Naive B cell (primary cell): ENCODE results near the gene SRBD1. TPM values are rescaled to one million over a fixed set of nuclear protein-coding genes. Genes with fewer than 3 reads are reported as not detected.

Experiments used
- ATAC-seq, 2 donors: fragments of 150-1000 bp; cut with Tn5 transposase; 2 replicates each; pipeline ENCODE4 v1.10.0; 2021; ENCODE audit warnings: low read depth in 2 of 2, mild to moderate bottlenecking in 2 of 2, moderate library complexity in 2 of 2
- DNase-seq: peaks from one replicate; pipeline ENCODE4 v3.0.0; 2022
- H3K27ac Mint-ChIP-seq, 6 donors: one replicate each; pipeline ENCODE4 v1.8.0; 2020 to 2022; ENCODE audit warnings: mild to moderate bottlenecking in 6 of 6, mixed read lengths in 6 of 6, moderate library complexity in 5 of 6, inconsistent platforms in 2 of 6
- H3K27me3 Mint-ChIP-seq, 3 donors: one replicate each; pipeline ENCODE4 v1.8.0; 2021 to 2022; ENCODE audit warnings: mixed read lengths in 3 of 3, mild to moderate bottlenecking in 1 of 3
- H3K36me3 Mint-ChIP-seq, 2 donors: one replicate each; pipeline ENCODE4 v1.8.0; 2020 to 2022; ENCODE audit warnings: mixed read lengths in 2 of 2, inconsistent platforms in 1 of 2, mild to moderate bottlenecking in 1 of 2
- H3K4me1 Mint-ChIP-seq, 3 donors: one replicate each; pipeline ENCODE4 v1.8.0; 2020 to 2022; ENCODE audit warnings: mixed read lengths in 3 of 3, inconsistent platforms in 1 of 3, mild to moderate bottlenecking in 1 of 3, moderate library complexity in 1 of 3
- H3K4me3 Mint-ChIP-seq, 8 donors: one replicate each; pipeline ENCODE4 v1.8.0; 2020 to 2022; ENCODE audit warnings: mild to moderate bottlenecking in 8 of 8, mixed read lengths in 8 of 8, moderate library complexity in 8 of 8, inconsistent platforms in 2 of 8
- H3K9me3 Mint-ChIP-seq, 7 donors: one replicate each; pipeline ENCODE4 v1.8.0; 2020 to 2022; ENCODE audit warnings: mixed read lengths in 7 of 7, mild to moderate bottlenecking in 5 of 7, inconsistent platforms in 2 of 7, moderate library complexity in 1 of 7
- polyA plus RNA-seq, 6 donors: library from polyadenylated mRNA; unstranded; fragments of 300-500 nt; fragmentation: Illumina TruSeq; gene quantifications; one replicate each; pipeline ENCODE4 v1.2.3, GENCODE V29; 2021; ENCODE audit warnings: low read depth in 6 of 6

Gene SRBD1
- polyA plus RNA-seq, 6 donors from 2014 or later: 11.6 to 20.0 (median 15.1) TPM

DNA sequence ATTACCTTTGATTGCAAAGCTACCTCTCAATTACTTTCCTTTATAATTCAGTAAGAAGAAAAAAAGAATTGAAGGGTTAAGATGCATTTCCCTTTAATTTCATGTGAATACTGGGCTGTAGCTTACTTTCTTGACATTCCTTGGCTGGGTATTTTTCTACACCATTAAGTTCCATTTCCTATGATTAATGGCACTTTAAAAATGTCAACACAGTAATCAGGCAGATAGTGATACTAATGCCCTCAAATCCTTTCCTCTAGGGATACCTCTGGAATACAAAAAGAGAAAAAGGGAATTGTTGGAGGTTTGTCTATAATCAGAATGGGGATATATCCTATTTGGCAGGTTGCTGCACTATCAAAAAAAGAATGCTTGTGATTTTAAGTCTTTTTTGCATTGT, 216.9 kb downstream of the SRBD1 start:
- H3K36me3 Mint-ChIP-seq: peaks cover 35 to 42% of the 10 kb centered on the region in 2 donors
- no peaks in the 10 kb centered on the region for H3K4me1 Mint-ChIP-seq
- ATAC-seq: no peak
- DNase-seq: no peak
- H3K27ac Mint-ChIP-seq: no peak overlapping the region
- H3K27me3 Mint-ChIP-seq: no peaks in the 10 kb centered on the region
- H3K9me3 Mint-ChIP-seq: no peaks in the 10 kb centered on the region
- H3K4me3 Mint-ChIP-seq: no peak overlapping the region

DNA sequence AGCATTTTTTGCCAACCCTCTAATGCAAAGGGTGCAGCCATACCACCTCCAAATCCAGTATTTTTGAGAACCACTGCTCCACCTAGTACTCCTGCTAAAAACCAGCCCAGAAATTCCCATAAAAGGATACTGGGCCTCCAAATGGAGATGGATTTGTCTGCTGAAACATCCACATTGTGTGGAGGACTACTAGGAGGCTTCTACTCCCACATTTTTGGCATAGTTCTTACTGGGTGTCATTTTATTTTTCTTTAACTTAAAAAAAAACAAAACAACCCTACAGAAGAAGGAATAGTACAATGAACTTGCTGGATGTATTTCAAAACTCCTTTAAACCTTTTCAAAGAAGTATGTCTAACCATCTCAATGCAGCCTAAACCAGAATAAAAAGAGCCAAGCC, 219.2 kb downstream of the SRBD1 start:
- no peak overlapping the region for H3K27ac Mint-ChIP-seq
- no peak for DNase-seq
- no peak for ATAC-seq
- H3K4me1 Mint-ChIP-seq: no peaks in the 10 kb centered on the region
- H3K27me3 Mint-ChIP-seq: no peaks in the 10 kb centered on the region
- H3K4me3 Mint-ChIP-seq: no peak overlapping the region
- peaks cover 45 to 55% of the 10 kb centered on the region in 2 donors for H3K36me3 Mint-ChIP-seq
- no peaks in the 10 kb centered on the region for H3K9me3 Mint-ChIP-seq

DNA sequence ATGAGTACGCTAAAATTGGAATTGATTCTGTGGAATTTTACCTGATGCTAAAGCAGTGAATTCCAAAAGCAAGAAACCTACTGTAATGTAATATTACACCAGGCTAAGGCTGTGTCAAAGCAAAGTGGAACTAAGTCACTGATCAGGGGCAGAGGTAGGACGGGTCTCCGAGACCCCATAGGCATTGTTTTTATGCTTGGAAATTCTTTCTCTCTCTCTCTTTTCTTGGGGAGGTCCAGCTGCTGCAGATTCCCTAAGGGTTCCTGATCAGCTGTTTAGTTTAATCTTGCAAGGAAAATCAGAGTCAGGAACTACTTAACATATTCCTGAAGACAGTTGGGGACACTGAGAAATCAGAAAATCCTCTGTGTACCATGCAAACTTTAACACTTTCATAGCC, 220.2 kb downstream of the SRBD1 start:
- ATAC-seq (no peak), DNase-seq (no peak)
- Mint-ChIP-seq H3K27ac (no peak overlapping the region), H3K9me3 (no peaks in the 10 kb centered on the region), H3K4me3 (no peak overlapping the region), H3K36me3 (peaks cover 45 to 55% of the 10 kb centered on the region in 2 donors), H3K27me3 (no peaks in the 10 kb centered on the region), H3K4me1 (no peaks in the 10 kb centered on the region)

DNA sequence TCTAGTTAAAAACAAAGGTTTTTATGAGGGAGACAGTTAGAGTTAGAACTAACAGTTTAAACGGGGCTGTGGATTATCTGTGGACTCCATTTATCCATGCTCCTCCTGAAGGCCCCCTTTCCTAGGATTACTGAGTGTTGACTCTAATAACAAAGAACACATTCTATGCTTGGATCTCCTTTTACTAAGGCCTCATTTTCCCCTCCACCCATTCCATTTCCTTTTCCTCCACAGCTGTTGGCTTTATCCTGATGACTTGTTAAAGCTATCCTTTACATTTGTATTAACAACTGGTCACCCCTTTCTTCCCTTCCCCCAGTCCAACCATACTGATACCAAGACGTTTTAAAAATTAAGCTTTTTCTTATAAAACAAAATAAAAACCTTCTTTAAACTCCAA, 220.6 kb downstream of the SRBD1 start:
- no peak overlapping the region for H3K27ac Mint-ChIP-seq
- H3K4me3 Mint-ChIP-seq: no peak overlapping the region
- ATAC-seq (no peak), DNase-seq (no peak)
- no peaks in the 10 kb centered on the region for H3K27me3 Mint-ChIP-seq
- H3K36me3 Mint-ChIP-seq: peaks cover 45 to 55% of the 10 kb centered on the region in 2 donors
- no peaks in the 10 kb centered on the region for H3K4me1 Mint-ChIP-seq
- H3K9me3 Mint-ChIP-seq: no peaks in the 10 kb centered on the region

DNA sequence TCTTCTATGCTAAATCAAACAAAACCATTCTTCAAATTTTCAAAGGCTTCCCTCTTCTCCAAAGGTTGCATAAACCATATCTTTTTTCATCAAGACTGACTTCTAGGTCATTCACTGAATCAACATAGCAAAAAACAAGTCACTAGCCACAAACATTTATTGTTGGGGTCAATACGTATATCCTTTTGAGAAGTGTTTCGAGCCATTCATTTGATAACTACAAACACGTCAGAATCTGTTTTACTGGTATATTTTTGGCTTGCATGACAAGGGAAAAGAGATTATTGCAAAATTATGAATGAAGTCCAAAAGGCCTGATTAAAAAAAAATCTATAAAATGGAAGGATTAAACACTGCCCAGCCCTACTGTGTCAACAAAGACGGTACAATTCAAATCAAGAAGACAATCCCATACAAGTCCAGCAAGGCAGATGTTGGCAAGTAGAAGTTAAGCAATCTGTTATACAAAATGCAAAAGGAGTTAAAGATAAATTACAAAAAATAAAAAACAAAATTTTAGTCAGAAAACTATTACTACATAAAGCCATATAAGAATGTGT, 222.4 kb downstream of the SRBD1 start:
- Mint-ChIP-seq H3K36me3 (peaks cover 36 to 55% of the 10 kb centered on the region in 2 donors), H3K9me3 (no peaks in the 10 kb centered on the region), H3K27me3 (no peaks in the 10 kb centered on the region), H3K4me1 (no peaks in the 10 kb centered on the region), H3K4me3 (no peak overlapping the region), H3K27ac (no peak overlapping the region)
- ATAC-seq (no peak), DNase-seq (no peak)

DNA sequence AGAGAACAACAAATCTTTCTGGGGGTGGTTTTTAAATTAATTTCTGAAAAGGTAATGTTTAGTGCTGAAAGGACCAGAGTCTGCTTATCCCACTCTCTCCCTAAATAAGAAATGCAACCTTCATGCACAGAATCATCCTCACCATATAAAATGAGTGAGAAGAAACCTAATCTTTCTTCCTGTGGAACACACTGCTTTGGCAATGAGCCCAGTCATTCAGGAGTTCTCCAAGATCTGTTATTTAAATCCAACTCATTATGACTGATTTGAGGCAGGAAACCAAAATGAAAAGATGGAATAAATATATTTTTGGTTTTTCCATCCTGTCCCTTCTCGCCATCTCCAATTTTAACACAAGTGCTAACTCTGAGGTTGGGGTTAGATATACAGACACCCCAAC, 228.3 kb downstream of the SRBD1 start:
- Mint-ChIP-seq H3K36me3 (peaks cover 0 to 5% of the 10 kb centered on the region in 2 donors), H3K27me3 (no peaks in the 10 kb centered on the region), H3K9me3 (no peaks in the 10 kb centered on the region), H3K4me3 (no peak overlapping the region), H3K27ac (no peak overlapping the region), H3K4me1 (no peaks in the 10 kb centered on the region)
- ATAC-seq: no peak
- no peak for DNase-seq

DNA sequence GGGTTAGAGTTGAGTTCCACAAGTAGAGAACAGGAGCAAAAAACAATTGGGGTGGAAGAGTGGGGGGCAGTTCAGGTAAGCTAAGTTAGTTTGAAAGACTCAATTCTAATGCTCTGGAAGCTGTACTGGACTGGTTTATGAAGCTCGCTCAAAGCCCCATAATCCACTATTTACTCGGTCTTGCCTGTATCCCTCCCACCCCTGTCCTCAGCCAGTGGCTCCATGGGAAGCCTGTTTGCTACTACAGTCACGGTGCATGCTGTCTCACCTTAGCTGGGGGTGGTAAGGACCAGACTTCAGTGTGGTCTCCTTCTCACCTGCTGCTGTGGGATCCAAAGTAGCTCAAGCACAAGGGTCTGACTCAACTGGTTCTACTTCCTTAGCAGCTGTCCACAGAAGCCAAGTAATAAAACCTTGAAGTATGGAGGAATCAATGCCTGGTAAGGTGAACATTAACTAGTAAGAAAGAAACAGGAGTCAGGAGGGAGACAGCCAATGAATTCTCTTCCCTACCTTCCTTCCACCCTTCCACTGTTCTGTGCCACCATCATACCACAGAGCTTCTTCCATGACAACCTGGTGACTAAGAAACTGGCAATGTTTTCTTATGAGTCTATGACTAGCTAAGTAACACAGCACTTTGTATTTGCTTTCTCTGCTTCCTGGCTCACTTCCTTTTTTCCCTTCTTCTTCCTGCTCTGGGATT, 230.8 kb downstream of the SRBD1 start:
- Mint-ChIP-seq H3K9me3 (peaks cover 0 to 2% (median 0%) of the 10 kb centered on the region in 7 donors), H3K27ac (no peak overlapping the region), H3K27me3 (no peaks in the 10 kb centered on the region), H3K36me3 (no peaks in the 10 kb centered on the region), H3K4me1 (no peaks in the 10 kb centered on the region), H3K4me3 (no peak overlapping the region)
- no peak for ATAC-seq
- no peak for DNase-seq

DNA sequence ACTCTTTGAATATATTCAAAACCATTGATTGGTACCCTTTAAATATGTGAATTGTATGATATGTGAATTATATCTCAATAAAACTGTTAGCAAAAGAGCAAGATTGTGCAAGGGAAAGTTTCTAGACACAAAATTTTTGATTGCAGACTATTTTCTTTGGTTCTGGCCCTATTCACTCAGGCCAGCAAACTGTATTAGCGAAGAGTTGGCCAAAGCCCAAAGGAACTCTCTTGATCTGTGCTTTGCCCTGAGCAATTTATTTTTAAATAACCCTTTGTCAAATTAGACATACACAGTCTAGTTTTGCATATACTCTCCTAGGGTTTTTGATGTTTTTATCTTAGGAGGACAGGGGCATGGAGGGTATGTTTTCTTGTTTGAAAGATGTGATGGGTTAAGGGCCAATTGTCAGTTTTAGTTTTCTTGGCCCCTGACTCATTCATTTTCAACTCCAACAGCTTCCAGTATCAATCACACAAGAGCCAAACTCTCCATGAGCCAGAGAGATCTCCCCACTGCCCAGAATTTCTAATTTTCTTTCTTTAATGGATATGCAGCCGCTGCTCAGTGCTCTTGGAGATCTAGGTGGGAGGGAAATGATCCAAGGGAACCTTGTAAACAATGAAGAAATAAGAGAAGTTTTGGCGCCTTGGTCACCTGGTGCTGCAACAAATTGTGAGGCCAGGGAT, 231.5 kb downstream of the SRBD1 start:
- no peaks in the 10 kb centered on the region for H3K4me1 Mint-ChIP-seq
- H3K27me3 Mint-ChIP-seq: no peaks in the 10 kb centered on the region
- no peaks in the 10 kb centered on the region for H3K36me3 Mint-ChIP-seq
- no peak overlapping the region for H3K4me3 Mint-ChIP-seq
- H3K9me3 Mint-ChIP-seq: peaks cover 0 to 7% (median 0%) of the 10 kb centered on the region in 7 donors
- ATAC-seq: no peak
- DNase-seq: no peak
- no peak overlapping the region for H3K27ac Mint-ChIP-seq

DNA sequence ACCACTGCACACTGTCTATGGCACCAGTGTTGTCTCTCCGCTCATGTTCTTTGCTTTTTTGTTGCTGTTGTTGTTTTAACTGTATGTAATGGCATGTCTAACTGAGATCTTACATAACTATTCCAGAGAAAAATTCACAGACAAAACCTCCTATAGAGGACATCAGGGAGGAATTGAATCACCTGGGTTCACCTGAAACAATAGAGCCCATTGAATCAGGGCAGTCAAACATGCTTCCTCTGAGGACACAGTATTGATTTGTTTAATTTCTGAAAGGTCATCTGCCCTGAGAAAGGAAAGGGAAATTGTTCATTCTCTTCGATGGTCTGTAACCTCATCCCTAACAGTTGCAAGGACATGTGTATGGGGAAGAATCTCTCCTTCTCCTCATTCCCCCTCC, 237.5 kb downstream of the SRBD1 start:
- ATAC-seq (no peak), DNase-seq (no peak)
- H3K27me3 Mint-ChIP-seq: no peaks in the 10 kb centered on the region
- H3K36me3 Mint-ChIP-seq: no peaks in the 10 kb centered on the region
- no peaks in the 10 kb centered on the region for H3K4me1 Mint-ChIP-seq
- no peak overlapping the region for H3K27ac Mint-ChIP-seq
- peaks cover 0 to 7% (median 0%) of the 10 kb centered on the region in 7 donors for H3K9me3 Mint-ChIP-seq
- H3K4me3 Mint-ChIP-seq: no peak overlapping the region

DNA sequence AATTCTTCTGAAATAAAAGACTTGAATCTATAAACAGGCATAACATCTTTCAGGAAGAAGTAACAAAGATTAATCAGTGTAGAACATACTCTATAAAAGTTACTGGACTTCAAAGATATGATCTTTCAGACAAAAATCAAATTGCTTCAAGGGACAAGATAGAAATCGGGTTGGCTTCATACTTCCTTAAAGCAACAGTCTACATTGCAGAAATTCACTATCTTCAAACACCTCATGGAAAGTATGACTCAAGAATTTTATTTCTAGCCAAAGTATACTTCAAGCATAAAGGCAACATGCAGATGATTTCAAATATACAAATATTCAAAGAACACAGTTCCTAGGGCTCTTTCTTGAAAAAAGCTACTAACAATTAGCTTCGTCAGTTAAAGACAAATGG, 240.7 kb downstream of the SRBD1 start:
- Mint-ChIP-seq H3K27ac (no peak overlapping the region), H3K4me1 (no peaks in the 10 kb centered on the region), H3K9me3 (peaks cover 0 to 5% (median 0%) of the 10 kb centered on the region in 7 donors), H3K4me3 (no peak overlapping the region), H3K36me3 (no peaks in the 10 kb centered on the region), H3K27me3 (no peaks in the 10 kb centered on the region)
- DNase-seq: no peak
- ATAC-seq: no peak

DNA sequence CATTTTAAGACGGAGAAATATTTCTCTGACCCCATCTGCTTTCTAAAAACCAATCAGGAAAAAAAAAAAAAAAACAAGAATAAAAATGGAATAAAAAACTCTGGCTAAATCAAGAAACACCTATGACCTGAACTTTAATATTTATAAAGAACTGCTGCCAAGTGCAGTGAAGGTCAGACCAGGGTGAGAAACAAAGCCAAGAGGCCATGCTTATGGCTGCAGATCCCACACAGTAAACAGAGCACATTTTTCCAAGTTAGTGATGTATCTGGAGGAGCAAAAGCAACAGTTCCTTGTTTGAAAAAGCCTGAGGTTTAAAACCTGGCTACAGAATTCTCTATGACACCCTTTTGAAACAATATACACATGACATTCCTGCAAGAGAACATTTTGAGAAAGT, 242.3 kb downstream of the SRBD1 start:
- ATAC-seq: no peak
- Mint-ChIP-seq H3K4me1 (no peaks in the 10 kb centered on the region), H3K27ac (no peak overlapping the region), H3K9me3 (no peaks in the 10 kb centered on the region), H3K27me3 (no peaks in the 10 kb centered on the region), H3K36me3 (no peaks in the 10 kb centered on the region), H3K4me3 (no peak overlapping the region)
- no peak for DNase-seq

DNA sequence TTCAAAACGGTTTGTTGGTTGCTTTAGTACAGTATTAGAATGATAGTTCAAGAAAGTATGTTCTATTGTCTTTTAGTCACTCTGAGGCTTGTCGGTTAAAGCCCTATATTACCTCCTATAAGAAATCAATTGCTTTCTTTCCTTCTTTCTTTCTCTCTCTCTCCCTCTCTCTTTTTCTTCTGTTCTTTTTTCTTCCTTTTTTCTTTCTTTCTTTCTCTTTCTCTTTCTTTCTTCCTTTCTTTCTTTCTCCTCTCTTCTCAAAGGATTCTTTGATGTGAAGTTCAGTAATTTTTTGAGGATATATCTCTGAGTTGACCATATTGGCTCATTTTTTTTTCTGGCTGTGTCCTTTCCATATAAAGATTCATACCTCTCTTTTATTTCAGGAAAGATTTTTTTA, 249.4 kb downstream of the SRBD1 start:
- H3K9me3 Mint-ChIP-seq: no peaks in the 10 kb centered on the region
- DNase-seq: no peak
- no peak overlapping the region for H3K4me3 Mint-ChIP-seq
- no peaks in the 10 kb centered on the region for H3K36me3 Mint-ChIP-seq
- peaks cover 0 to 8% (median 0%) of the 10 kb centered on the region in 3 donors for H3K27me3 Mint-ChIP-seq
- no peaks in the 10 kb centered on the region for H3K4me1 Mint-ChIP-seq
- H3K27ac Mint-ChIP-seq: no peak overlapping the region
- no peak for ATAC-seq

DNA sequence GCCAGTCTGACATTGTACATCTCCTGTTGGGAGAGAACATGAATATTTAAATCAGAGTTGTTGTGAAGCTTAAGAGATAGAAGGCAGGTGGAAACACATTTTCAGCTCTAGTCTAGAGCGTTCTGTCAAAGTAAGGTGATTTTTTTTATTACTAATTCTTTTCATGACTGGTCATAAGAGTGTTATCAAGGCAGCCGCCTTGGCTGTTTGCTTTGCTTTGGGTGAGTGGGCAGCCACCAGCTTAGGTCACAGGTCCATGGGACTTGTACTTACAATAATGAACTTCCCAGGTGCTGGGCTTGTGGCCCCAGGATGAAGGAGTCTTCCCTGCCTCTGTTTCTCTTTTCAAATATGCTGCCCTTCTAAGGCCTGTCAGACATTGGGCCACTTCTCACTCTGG, 256.3 kb downstream of the SRBD1 start:
- Mint-ChIP-seq H3K9me3 (no peaks in the 10 kb centered on the region), H3K36me3 (no peaks in the 10 kb centered on the region), H3K27ac (no peak overlapping the region), H3K27me3 (peaks cover 4 to 20% (median 9%) of the 10 kb centered on the region in 3 donors), H3K4me3 (no peak overlapping the region), H3K4me1 (no peaks in the 10 kb centered on the region)
- no peak for DNase-seq
- ATAC-seq: no peak

DNA sequence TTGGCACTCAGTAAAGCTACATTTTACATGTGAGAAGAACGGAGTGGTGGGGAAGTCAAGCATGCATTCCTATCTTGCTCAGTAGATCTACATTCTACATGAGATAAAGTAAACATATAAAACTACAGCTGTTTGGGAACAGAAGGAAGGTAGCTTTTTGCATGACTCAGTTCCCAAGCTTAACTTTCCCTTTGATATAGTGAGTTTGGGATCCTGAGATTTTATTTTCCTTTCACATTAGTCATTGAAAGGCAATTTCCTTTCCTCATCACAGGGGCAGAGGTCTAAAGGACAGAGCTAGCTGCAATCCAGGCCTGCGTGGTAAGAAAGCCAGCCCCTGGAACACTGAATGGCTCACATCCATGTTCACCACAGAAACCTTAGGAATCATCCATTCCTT, 257.2 kb downstream of the SRBD1 start:
- H3K27me3 Mint-ChIP-seq: peaks cover 4 to 20% (median 9%) of the 10 kb centered on the region in 3 donors

More for the DNA sequence above, 257.2 kb downstream of the SRBD1 start:
- Mint-ChIP-seq H3K4me3 (no peak overlapping the region), H3K36me3 (no peaks in the 10 kb centered on the region), H3K4me1 (no peaks in the 10 kb centered on the region), H3K9me3 (no peaks in the 10 kb centered on the region), H3K27ac (no peak overlapping the region)
- ATAC-seq: no peak
- no peak for DNase-seq
